OCI-LY3 (cell line): ENCODE results near the gene ZNF746.

Experiments used
- H2AFZ ChIP-seq: fragments of 200-600, 300-600 bp; shearing (Covaris generic); 2 replicates; pipeline ENCODE4 v1.6.0; 2014; ENCODE audit warnings: antibody characterized with exemption, low read depth, low read length
- H3K27ac ChIP-seq: fragments of 200-600, 300-600 bp; sonication (generic); 2 replicates; pipeline ENCODE4 v1.5.1; 2014; ENCODE audit warnings: mild to moderate bottlenecking, low read length, moderate library complexity, mixed read lengths
- H3K27me3 ChIP-seq: fragments of 200-600, 300-600 bp; sonication (generic); 2 replicates; pipeline ENCODE4 v1.6.1; 2014; ENCODE audit warnings: low read depth, low read length, mixed read lengths
- H3K36me3 ChIP-seq: fragments of 200-600, 300-600 bp; sonication (generic); replicated peaks from 2 replicates; pipeline ENCODE3; 2014; ENCODE audit warnings: low read depth, low read length, mixed read lengths
- H3K4me1 ChIP-seq: fragments of 300-600, 200-600 bp; sonication (generic); 2 replicates; pipeline ENCODE4 v1.6.1; 2014; ENCODE audit warnings: low read length, mixed read lengths
- H3K4me2 ChIP-seq: fragments of 200-600, 300-600 bp; sonication (generic); 2 replicates; pipeline ENCODE4 v1.6.1; 2014; ENCODE audit warnings: low read length, mixed read lengths
- H3K4me3 ChIP-seq: fragments of 300-600, 200-600 bp; sonication (generic); 2 replicates; pipeline ENCODE4 v1.5.1; 2014; ENCODE audit warnings: antibody characterized with exemption, mild to moderate bottlenecking, low read length, moderate library complexity
- H3K79me2 ChIP-seq: fragments of 300-600, 200-600 bp; shearing (Covaris generic); 2 replicates; pipeline ENCODE4 v1.6.1; 2014; ENCODE audit warnings: mild to moderate bottlenecking, low read length, mixed read lengths
- H3K9ac ChIP-seq: fragments of 300-600, 200-600 bp; shearing (Covaris generic); 2 replicates; pipeline ENCODE4 v1.6.0; 2014; ENCODE audit warnings: mild to moderate bottlenecking, low read length, moderate library complexity
- H3K9me3 ChIP-seq: fragments of 200-600, 300-600 bp; shearing (Covaris generic); 2 replicates; pipeline ENCODE4 v1.6.1; 2014; ENCODE audit warnings: low read length, mixed read lengths; ENCODE audit not compliant: insufficient read depth
- H4K20me1 ChIP-seq: fragments of 200-600, 300-600 bp; sonication (generic); 2 replicates; pipeline ENCODE4 v1.6.1; 2016; ENCODE audit warnings: low read length, mixed read lengths; ENCODE audit not compliant: insufficient read depth
- CTCF ChIP-seq: fragments of 200-600, 300-600 bp; sonication (generic); IDR thresholded peaks from 2 replicates; pipeline ENCODE4 v1.5.1; 2014; ENCODE audit warnings: antibody characterized with exemption, low read length, low read depth
- EZH2phosphoT487 ChIP-seq: fragments of 200-600 bp; shearing (Covaris generic); IDR thresholded peaks from 2 replicates; pipeline ENCODE4 v1.6.1; 2018; ENCODE audit warnings: antibody characterized with exemption, mixed run types, low read depth

ZNF746 gene

GRCh38 chr7:149433124-149433523 is 64.5 kb downstream of the ZNF746 start:
- peaks cover 4% of the 10 kb centered on the region; the same call in 1 of the 2 replicates for H3K79me2 ChIP-seq
- H3K9me3 ChIP-seq = no peaks in the 10 kb centered on the region
- no peak overlapping the region for H3K4me2 ChIP-seq
- H3K36me3 ChIP-seq = peaks cover 29% of the 10 kb centered on the region
- H3K4me3 ChIP-seq = no peak overlapping the region
- H3K27ac ChIP-seq = no peak overlapping the region
- TF ChIP-seq CTCF (no peak), EZH2phosphoT487 (no peak)
- H4K20me1 ChIP-seq = no peaks in the 10 kb centered on the region
- no peak overlapping the region for H3K9ac ChIP-seq
- H2AFZ ChIP-seq = no peak overlapping the region
- no peaks in the 10 kb centered on the region for H3K27me3 ChIP-seq
- peaks cover 14% of the 10 kb centered on the region for H3K4me1 ChIP-seq

- no peak overlapping the region for H2AFZ ChIP-seq
- H3K36me3 ChIP-seq = peaks cover 29% of the 10 kb centered on the region
- no peak overlapping the region for H3K9ac ChIP-seq
These were observed 65.4 kb downstream of the ZNF746 start for GRCh38 chr7:149432121-149432691.

GRCh38 chr7:149431486-149432120 is 66.0 kb downstream of the ZNF746 start:
- H3K4me2 ChIP-seq = no peak overlapping the region
- H3K79me2 ChIP-seq = peaks cover 4% of the 10 kb centered on the region; the same call in 1 of the 2 replicates
- H3K27me3 ChIP-seq = no peaks in the 10 kb centered on the region
- H2AFZ ChIP-seq = no peak overlapping the region
- no peaks in the 10 kb centered on the region for H4K20me1 ChIP-seq
- no peak overlapping the region for H3K4me3 ChIP-seq
- H3K27ac ChIP-seq = no peak overlapping the region
- peaks cover 29% of the 10 kb centered on the region for H3K36me3 ChIP-seq
- H3K4me1 ChIP-seq = peaks cover 14% of the 10 kb centered on the region
- H3K9ac ChIP-seq = no peak overlapping the region
- no peaks in the 10 kb centered on the region for H3K9me3 ChIP-seq
- no peak for TF ChIP-seq EZH2phosphoT487
- no peak for TF ChIP-seq CTCF

More at GRCh38 chr7:149432121-149432691, 65.4 kb downstream of the ZNF746 start:
- Histone ChIP-seq H3K4me1 (peaks cover 14% of the 10 kb centered on the region), H3K4me2 (no peak overlapping the region), H3K4me3 (no peak overlapping the region), H3K27ac (no peak overlapping the region), H3K9me3 (no peaks in the 10 kb centered on the region), H3K79me2 (peaks cover 4% of the 10 kb centered on the region; the same call in 1 of the 2 replicates), H4K20me1 (no peaks in the 10 kb centered on the region), H3K27me3 (no peaks in the 10 kb centered on the region)
- TF ChIP-seq EZH2phosphoT487 (no peak), CTCF (no peak)

- peak overlapping the region; percentile 67 for H3K27ac ChIP-seq
- no peak overlapping the region; the same call in 1 of the 2 replicates for H3K9ac ChIP-seq
- H4K20me1 ChIP-seq = no peaks in the 10 kb centered on the region
- H3K4me1 ChIP-seq = peaks cover 14% of the 10 kb centered on the region
- peaks cover 29% of the 10 kb centered on the region for H3K36me3 ChIP-seq
- peaks cover 4% of the 10 kb centered on the region; the same call in 1 of the 2 replicates for H3K79me2 ChIP-seq
- H3K4me3 ChIP-seq = no peak overlapping the region
- H3K9me3 ChIP-seq = no peaks in the 10 kb centered on the region
- peak overlapping the region; percentile 49 for H3K4me2 ChIP-seq
- TF ChIP-seq EZH2phosphoT487 = no peak
- TF ChIP-seq CTCF = no peak
- no peak overlapping the region for H2AFZ ChIP-seq
- no peaks in the 10 kb centered on the region for H3K27me3 ChIP-seq
These were observed 67.4 kb downstream of the ZNF746 start for GRCh38 chr7:149430192-149430591.
